Panc1 (cell line): ENCODE data around the gene MPL. TPM values are rescaled to one million over a fixed set of nuclear protein-coding genes. Genes with fewer than 3 reads are reported as not detected.

Experiments
- ATAC-seq: fragments of 200-7000 bp; cut with Tn5 transposase; 2 replicates; pipeline ENCODE4 v1.9.1; 2020; ENCODE audit warnings: mild to moderate bottlenecking, moderate library complexity
- BruUV-seq: library from RNA; stranded (reverse); fragments of 400-500 nt; replicated peaks from 2 replicates; lab custom pipeline; 2021; lab: Mats Ljungman, UMichigan
- CTCF ChIA-PET: fragments of 300-600 bp; sonication (Branson Sonifier 250); formaldehyde crosslinking; loops from one replicate; lab custom pipeline; 2022; ENCODE audit warnings: antibody characterized with exemption; lab: Charles Lee
- POLR2A ChIA-PET: fragments of 300-600 bp; sonication (Branson Sonifier 250); formaldehyde crosslinking; loops from one replicate; lab custom pipeline; 2022; ENCODE audit warnings: antibody characterized with exemption; lab: Charles Lee
- DNase-seq: peaks from one replicate; pipeline ENCODE4 v3.0.0-alpha.2; 2010; ENCODE audit warnings: low read depth, low spot score
- H3K27ac ChIP-seq: 2 replicates; pipeline ENCODE4 v1.5.1; 2011; ENCODE audit warnings: mild to moderate bottlenecking, low read length, inconsistent platforms
- H3K27me3 ChIP-seq: fragments of 200-500 bp; sonication (Bioruptor generic); 2 replicates; pipeline ENCODE4 v1.6.0; 2014; ENCODE audit warnings: low read length, inconsistent platforms; ENCODE audit not compliant: control insufficient read depth, insufficient read depth
- H3K36me3 ChIP-seq: fragments of 200-500 bp; sonication (Bioruptor generic); 2 replicates; pipeline ENCODE4 v1.5.1; 2014; ENCODE audit warnings: inconsistent platforms, mild to moderate bottlenecking, low read length, moderate library complexity; ENCODE audit not compliant: control insufficient read depth, insufficient read depth
- H3K4me1 ChIP-seq: 2 replicates; pipeline ENCODE4 v1.5.1; 2011; ENCODE audit warnings: inconsistent platforms, mild to moderate bottlenecking, low read length, moderate library complexity; ENCODE audit not compliant: control insufficient read depth, insufficient read depth
- H3K4me3 ChIP-seq, 2 experiments: 2 replicates each; pipeline ENCODE4 v1.5.1; 2011 to 2012; ENCODE audit warnings: low read depth in 2 of 2, low read length in 2 of 2, mild to moderate bottlenecking in 2 of 2, inconsistent platforms in 1 of 2, moderate library complexity in 1 of 2
- H3K9me3 ChIP-seq: fragments of 200-500 bp; sonication (Bioruptor generic); 2 replicates; pipeline ENCODE4 v1.5.1; 2014; ENCODE audit warnings: low read depth, mild to moderate bottlenecking, inconsistent platforms, low read length, moderate library complexity; ENCODE audit not compliant: control insufficient read depth, insufficient read depth
- CTCF ChIP-seq: fragments of 450-650 bp; IDR thresholded peaks from 2 replicates; pipeline ENCODE4 v1.5.1; 2017; ENCODE audit warnings: mild to moderate bottlenecking
- POLR2AphosphoS5 ChIP-seq: IDR thresholded peaks from 2 replicates; pipeline ENCODE4 v1.6.1; 2012; ENCODE audit warnings: mild to moderate bottlenecking, low read depth, low read length, moderate library complexity
- REST ChIP-seq, 2 experiments: IDR thresholded peaks; 2 replicates each; pipeline ENCODE4 v1.6.1; 2011 to 2012; ENCODE audit warnings: low read depth in 2 of 2, control low read depth in 1 of 2, low read length in 1 of 2, mild to moderate bottlenecking in 1 of 2, moderate library complexity in 1 of 2; ENCODE audit not compliant: insufficient read depth in 1 of 2
- SIN3A ChIP-seq: IDR thresholded peaks from 2 replicates; pipeline ENCODE4 v1.6.1; 2012; ENCODE audit warnings: low read depth, mild to moderate bottlenecking, low read length, moderate library complexity, borderline replicate concordance; ENCODE audit not compliant: insufficient read depth
- TCF7L2 ChIP-seq: IDR thresholded peaks from 2 replicates; pipeline ENCODE4 v1.6.1; 2011; ENCODE audit warnings: mild to moderate bottlenecking, low read depth, low read length, inconsistent platforms
- in situ Hi-C: cut with HindIII; loops from 2 replicates; pipeline ENCODE4 v1.10.0; 2016; ENCODE audit warnings: low sequenced_read_pairs, low pct_unique_long_range_greater_than_20kb
- intact Hi-C: fragments of 100-400 bp; cut with micrococcal nuclease; formaldehyde crosslinking; loops from one replicate; pipeline ENCODE4 v1.10.0; 2022; ENCODE audit not compliant: unreplicated experiment
- total RNA-seq: library from RNA; stranded (reverse); gene quantifications from one replicate; pipeline ENCODE4 v1.2.1, GENCODE V29; 2021; ENCODE audit not compliant: unreplicated experiment

MPL gene
- total RNA-seq, 1 experiment from 2014 or later: not detected

GRCh38 chr1:43302201-43302600 lies 35.4 kb upstream of the MPL start:
- Histone ChIP-seq H3K27me3 (no peaks in the 10 kb centered on the region), H3K27ac (no peak overlapping the region), H3K36me3 (no peaks in the 10 kb centered on the region), H3K4me3 (no peak overlapping the region), H3K4me1 (no peaks in the 10 kb centered on the region), H3K9me3 (no peaks in the 10 kb centered on the region)
- DNase-seq (no peak), ATAC-seq (no peak)
- in situ Hi-C loops: no loop called here
- intact Hi-C loops: no loop called here
- TF ChIP-seq POLR2AphosphoS5: no peak
- no peak for TF ChIP-seq REST (IDR thresholded peaks at IDR 0.05; ENCODE audit: insufficient read depth in 1 of 2, low read depth in 2 of 2, low read length in 1 of 2)
- no peak for TF ChIP-seq SIN3A
- TF ChIP-seq CTCF: no peak
- TF ChIP-seq TCF7L2: no peak
- BruUV-seq: no TSS peak
- ChIA-PET CTCF (no interaction called here), POLR2A (no interaction called here)

- BruUV-seq: no TSS peak
- no peak for ATAC-seq
- no peaks in the 10 kb centered on the region for H3K4me1 ChIP-seq
- ChIA-PET CTCF (interaction anchor here (0.9 kb wide), 1 partner anchor 112 kb away, joined by 3 read pairs; no protein-coding TSS in a partner anchor), POLR2A (no interaction called here)
- H3K4me3 ChIP-seq: no peak overlapping the region
- no peak for DNase-seq
- no peaks in the 10 kb centered on the region for H3K36me3 ChIP-seq
- H3K27ac ChIP-seq: no peak overlapping the region
- in situ Hi-C loops (no loop called here), intact Hi-C loops (no loop called here)
- H3K9me3 ChIP-seq: no peaks in the 10 kb centered on the region
- TF ChIP-seq TCF7L2: no peak
- no peak for TF ChIP-seq REST (IDR thresholded peaks at IDR 0.05; ENCODE audit: insufficient read depth in 1 of 2, low read depth in 2 of 2, low read length in 1 of 2)
- no peak for TF ChIP-seq SIN3A
- TF ChIP-seq POLR2AphosphoS5: no peak
- no peak for TF ChIP-seq CTCF
- no peaks in the 10 kb centered on the region for H3K27me3 ChIP-seq
Observed at GRCh38 chr1:43302721-43303470, 34.7 kb upstream of the MPL start.
